GM19395 (cell line): Measurements from ENCODE around the gene TOB1.

Experiments
- ATAC-seq: cut with Tn5 transposase; IDR thresholded peaks from one replicate; pipeline ENCODE4 v1.9.1; 2021; ENCODE audit warnings: mild to moderate bottlenecking, moderate library complexity; ENCODE audit not compliant: unreplicated experiment

Gene TOB1

DNA sequence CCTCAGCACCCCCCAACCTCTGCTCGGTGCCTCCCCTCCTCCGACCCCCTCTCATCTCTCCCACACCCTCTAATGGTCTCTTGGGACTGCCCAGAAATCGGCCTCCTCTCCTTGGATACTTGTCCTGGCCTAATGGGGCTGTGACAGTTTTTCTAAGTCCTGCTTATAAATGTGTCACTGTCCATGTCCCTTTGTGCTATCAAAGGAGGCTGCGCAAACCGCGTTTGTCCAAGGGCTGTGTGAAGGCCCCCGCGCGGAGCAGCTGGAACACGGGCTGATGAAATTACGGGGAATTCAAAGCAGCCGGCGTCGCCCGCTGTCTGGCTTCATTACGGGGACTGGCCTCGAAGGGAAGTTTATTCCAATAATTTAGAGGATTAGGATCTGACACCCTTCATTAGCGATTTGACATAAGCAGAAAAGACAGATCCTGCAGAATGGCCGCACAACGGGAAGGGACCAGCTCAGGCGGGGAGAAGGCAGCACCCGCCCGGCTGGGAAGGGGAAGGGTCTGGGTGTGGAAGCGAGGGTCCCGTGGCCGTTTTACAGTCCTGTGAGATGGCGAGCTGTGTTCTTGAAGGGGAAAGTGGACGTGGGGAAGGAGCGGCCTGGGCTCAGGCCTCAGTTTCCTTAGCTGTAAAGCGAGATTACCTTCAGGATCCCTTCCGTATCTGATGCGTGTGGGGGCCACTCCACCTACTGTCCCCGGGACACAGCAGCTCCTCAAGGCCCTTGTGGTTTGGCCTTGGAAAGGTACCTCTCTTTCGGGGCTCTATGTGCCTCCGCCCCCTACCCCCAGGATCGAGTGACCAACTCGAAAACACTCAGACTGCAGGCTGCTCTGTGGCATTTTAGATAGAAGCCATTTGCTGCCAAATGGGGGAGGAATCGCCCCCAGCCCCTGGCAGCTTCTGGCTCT, 32.4 kb downstream of the TOB1 start:
- ATAC-seq: no peak

DNA sequence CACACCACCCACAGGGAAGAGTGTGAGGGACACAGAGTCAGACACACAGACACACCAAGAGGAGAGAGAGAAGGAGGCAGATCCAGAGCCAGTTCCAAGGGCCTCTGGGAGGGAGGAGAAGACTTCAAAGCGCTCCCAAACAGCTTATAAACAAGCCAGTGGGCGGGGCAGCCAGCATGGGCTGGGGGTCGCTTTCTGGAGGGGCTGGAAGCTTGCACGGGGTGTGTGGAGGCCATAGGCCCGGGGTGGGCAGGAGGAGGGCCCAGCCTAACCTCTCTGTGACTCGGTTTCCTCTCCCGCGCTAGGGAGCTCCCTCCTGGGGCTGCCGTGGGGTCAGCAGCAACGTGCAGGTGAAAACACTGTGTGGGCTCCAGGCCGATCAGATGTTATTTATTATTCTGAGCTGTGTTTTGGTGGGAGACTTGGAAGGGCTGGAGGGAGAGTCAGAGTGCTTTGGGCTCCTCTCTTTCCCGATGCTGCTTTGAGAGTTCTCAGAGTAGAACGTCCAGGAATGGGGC, 33.2 kb downstream of the TOB1 start:
- ATAC-seq: no peak

DNA sequence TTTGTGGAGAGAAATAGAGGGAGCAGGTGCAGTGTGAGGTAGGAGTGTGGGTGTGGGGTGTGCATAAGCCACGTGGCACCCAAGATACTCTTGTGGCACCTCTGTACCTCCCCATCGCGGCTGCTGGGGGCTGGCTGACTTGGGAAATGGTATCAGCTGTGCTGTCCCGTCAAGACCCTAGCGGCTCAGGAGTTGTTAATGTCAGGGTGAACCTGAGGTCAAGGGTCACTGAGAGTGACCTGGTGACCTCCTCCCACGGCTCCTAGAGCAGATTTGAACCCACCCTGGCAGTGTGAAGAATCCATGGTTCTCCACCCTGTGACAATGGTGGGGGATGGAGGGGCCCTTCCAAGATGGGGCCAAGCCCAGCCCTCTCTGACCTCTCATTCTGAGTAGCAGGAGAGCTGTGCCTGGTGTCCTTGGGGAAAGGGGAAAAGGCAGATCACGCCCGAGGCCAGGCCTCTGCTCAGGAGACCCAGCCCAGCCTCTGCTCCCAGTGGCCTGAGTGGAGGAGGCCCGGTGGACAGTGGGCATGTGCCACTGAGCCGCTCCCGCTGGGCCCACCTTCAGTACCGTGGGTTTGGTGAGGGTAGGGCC, 33.8 kb downstream of the TOB1 start:
- ATAC-seq: no peak

DNA sequence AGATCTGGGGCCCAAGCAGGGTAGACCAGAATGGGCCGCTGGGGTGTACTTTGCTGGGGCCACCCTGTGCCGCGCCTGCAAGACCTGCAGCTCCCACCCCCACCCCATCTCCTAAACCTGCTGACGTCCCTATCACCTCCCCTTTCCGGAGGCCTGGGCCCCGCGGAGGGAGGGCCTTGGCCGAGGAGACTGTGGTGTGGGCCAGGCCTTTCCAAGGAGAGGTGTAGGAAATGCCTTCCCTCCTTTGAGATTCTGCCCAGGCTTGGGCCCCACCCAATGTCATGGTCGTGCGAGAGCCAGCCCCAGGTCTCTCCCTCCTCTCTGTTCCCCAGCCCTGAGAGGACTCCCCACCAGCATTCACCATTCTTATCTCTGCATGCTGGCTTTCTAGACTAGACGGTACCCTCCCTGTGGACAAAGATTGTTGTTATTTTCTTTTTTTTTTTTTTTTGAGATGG, 34.7 kb downstream of the TOB1 start:
- no peak for ATAC-seq

DNA sequence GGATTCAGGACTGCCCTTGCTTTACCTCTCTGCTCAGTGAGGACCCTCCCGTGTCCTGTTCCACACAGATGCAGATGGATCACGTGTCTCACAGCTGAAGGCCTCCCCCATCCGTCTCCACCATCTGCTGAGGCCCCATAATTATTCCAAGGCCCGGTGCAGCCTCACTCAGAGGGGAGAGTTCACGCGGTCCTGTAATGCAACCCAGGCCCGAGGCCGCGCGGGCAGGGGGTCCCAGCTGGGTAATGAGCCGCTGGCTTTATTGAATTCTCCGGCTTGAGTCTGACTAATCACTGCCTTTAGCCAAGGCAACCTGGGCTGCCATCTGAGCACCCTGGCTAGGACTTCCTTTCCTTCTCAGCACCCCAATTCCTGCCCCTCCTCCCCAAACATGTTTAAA, 35.2 kb downstream of the TOB1 start:
- no peak for ATAC-seq

DNA sequence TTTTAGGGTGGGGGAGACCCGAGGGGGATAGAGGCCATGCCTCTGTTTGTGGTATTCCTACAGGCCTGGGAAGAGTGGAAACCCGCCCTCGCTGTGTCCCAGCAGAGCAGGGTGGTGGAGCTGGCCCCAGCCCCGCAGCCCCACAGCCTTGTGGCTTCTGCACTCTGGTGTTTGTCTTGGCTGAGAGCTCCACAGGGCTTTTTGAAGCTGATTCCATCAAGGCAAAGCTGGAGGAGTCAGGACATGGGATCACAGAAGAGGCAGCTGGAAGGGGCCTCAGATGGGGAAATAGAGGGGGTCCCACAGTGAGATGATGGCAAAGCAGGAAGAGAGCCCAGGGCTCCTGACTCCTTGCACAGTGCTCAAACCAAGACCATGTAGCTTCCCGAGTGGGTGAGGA, 35.8 kb downstream of the TOB1 start:
- no peak for ATAC-seq

DNA sequence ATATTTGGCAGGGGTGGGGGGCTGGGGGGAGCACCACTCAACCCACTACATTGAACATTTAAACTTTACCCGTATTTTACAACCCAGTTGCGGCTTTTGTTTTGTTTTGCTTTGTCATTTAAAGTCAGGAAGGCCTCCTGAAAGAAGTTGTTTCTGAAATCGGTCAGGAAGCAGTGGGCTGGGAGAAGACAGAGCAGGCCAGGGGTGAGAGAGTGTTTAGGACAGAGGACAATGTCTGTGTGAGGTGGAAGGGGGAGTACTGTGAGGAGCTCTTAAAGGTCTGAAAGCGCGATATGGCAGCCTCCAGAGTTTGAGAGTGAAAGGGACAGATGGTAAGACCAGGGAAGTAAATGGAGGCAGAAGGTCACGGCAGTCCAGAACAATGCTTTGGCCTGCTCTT, 36.8 kb downstream of the TOB1 start:
- ATAC-seq: no peak

DNA sequence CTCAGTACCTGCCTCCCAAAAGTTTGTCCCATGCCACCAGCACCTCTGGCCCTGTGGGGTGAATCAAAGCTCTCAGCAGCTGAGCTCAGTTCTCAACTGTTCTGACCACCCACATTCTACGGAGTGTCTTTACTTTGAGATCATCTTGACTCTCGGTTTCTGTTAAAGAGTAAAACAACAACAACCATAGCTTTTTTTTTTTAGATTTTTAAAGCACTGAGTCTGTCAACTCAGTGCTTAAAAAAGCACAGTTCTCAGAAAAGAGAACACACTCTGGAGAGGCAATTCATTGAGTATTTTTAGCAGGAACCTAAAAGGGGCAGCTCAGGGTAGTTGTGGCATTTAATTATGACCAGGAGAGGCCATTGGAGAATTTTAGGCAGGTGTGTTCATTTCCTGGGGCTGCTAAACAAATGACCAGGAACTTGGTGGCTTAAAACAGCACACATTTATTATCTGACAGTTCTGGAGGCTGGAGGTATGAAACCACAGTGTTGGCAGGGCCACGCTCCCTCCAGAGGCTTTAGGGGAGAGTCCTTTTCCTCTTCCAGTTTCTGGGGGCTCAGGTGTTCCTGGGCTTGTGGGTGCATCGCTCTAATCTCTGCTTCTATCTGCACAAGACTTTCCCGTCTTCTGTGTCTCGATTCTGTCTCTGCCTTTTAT, 37.5 kb downstream of the TOB1 start:
- ATAC-seq: peak; percentile 92

DNA sequence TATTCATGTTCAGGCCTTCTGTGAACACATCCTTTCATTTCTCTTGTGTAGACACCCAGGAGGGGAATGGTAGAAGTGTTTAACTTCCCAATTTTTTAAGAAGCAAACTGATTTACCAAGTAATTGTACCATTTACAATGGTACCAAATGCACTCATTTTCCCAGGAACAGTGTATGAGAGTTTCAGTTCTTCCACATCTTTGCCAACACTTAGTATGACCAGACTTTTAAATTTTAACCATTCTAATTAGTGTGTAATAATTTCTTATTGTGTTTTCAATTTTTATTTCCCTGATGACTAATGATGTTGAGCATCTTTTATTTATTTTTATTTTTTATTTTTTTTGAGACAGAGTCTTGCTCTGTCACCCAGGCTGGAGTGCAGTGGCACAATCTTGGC, 41.0 kb downstream of the TOB1 start:
- no peak for ATAC-seq

DNA sequence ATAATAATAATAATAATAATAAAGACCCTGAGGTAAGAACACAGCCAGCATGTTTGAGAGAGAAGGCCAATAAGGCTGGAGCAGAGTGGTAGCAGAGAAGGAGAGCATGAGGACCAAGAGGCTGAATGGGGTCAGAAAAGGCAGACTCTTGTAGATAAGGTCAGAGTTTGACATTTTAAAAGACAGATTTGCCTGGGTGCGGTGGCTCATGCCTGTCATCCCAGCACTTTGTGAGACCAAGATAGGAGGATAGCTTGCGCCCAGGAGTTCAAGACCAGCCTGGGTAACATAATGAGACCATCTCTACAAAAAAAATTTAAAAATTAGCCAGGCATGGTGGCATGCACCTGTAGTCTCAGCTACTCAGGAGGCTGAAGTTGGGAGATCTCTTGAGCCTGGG, 41.7 kb downstream of the TOB1 start:
- ATAC-seq: no peak

DNA sequence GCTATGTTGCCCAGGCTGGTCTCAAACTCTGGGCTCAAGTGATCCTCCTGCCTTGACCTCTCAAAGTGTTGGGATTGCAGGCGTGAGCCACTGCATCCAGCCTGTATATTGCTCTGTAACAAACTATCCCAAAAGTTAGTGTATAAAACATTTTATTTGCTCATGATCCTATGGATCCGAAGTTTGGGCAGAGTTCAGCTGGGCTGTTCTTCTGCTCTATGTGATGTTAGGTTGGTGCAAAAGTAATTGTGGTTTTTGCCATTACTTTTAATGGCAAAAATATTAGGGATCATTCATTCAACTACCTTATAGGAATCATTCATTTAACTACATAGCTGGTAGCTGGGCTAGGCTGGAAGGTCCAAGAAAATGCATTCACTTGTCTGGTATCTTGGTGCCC, 43.6 kb downstream of the TOB1 start:
- ATAC-seq: no peak

DNA sequence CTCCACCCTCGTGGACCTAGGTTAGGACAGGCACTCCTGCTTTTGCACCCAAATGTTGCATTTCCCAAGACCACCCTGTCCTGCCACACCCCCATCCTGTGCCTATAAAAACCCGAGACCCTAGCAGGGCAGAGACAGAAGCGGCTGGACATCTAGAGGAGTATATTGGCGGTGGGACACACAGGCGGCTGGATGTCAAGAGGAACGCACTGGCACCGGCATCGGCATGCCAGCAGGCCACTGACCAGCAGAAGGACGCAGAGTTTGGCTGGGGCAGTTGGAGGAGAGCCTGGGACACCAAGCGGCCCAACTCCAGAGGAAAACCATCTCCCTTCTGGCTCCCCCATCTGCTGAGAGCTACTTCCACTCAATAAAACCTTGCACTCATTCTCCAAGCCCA, 45.5 kb downstream of the TOB1 start:
- no peak for ATAC-seq

DNA sequence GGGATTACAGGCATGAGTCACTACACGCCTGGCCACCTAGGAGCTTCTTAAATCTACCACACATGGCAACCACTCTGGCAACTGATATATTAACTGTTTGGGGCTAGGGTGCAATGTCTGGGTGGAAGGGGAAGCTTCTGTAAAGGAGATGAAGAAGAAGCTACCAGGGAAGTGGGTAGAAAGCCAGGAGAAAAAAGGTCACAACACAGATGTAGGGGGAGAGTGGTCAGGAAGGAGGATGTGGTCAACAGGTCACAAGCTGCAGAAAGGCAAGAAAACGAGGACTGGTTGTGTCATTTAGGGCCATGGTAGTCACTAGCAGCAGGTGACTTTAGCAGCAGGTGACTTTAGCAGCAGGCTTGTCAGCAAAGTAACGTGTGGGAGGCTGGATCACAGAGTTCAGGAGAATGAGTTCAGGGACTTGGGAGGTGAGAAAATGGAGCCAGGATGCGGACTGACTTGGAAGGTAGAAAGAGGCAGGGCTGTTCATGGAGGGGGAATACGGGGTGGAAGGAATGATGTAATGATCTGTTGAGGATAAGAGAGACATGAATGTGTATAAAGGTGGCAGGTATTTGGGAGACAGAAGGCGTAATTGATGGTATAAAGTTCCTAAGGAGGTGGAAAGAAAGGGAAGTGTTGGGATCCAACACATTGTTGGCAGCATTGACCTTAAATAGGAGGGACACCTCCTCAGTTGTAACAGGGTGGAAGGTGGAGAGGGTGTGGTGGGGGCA, 47.1 kb downstream of the TOB1 start:
- ATAC-seq: no peak

DNA sequence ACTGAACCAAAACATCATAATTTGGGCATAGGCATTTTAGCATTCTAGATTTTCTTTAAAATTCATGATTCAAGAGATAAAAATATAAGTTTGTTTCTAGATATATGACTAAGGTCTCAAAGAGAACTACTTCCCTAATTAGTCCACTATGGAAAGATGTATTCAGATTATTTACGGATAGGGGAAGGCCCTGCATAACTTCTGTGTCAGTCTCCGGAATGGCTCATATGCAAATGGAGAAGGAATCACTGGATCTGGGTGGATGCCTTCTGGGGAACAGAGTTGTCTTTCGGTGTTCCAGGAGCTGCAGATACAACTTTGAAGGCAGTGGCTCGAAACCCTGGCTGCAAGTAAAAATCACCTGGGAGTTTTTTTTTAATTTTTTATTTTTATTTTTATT, 47.9 kb downstream of the TOB1 start:
- no peak for ATAC-seq

DNA sequence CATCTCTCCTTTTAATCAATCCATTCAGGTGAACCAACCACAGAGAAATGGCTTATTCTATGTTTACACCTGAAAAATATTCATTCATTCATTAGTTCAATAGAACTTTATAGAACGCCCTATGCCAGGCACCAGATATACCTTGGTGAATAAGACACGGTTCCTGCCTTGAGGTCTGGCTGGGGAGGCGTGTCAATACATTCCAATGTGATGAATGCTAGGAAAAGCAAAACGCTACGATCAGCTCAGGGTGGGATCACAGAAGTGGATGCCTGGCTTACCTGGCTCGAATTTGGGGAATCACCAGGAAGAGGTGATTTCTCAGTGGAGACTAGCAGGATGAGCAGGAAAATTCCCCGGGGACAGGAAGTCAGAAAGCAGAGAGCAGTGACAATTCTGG, 48.3 kb downstream of the TOB1 start:
- ATAC-seq: no peak

DNA sequence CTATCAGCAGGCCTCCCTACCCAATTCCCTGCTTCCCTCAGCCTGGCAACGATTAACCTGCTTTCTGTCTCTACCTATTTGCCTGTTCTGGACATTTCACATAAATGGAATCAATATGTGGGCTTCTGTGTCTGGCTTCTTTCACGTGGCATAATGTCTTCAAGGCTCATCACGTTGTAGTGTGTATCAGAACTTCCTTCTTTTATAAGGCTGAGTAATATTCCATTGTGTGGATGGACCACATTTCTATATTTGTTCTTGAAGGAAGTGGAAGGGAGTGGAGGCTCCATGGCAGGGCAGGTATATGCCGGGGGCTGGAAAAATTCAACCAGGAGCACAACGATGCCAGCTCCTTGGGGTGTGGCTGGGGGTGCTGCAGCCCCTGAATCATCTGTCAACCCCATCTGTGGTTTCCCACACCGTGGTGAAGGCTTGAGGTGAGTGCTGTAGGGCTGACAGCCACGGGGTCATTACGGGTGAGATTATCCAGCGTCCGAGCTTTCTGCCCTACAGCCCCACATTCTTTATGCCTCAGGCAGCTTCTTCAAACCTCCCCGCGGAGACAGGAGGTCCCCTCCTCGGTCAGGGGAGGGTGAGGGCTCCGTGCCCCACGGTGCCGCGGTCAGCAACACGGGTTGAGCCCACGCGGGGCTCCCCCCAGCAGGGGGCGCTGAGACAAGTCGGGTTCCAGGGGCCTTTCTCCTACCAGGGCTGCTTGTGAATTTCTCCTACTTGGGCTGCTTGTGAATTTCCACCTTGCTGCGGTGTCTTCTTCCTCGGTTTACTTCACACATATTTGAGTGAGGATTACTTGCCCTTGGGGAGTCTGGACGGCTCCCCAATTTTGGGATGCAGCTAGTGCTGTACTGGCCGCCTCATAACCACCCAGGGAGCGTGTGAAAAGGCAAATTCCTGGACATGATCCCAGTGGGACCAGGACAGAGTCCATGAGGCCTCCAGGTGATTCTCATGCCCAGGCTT, 49.1 kb downstream of the TOB1 start:
- no peak for ATAC-seq

DNA sequence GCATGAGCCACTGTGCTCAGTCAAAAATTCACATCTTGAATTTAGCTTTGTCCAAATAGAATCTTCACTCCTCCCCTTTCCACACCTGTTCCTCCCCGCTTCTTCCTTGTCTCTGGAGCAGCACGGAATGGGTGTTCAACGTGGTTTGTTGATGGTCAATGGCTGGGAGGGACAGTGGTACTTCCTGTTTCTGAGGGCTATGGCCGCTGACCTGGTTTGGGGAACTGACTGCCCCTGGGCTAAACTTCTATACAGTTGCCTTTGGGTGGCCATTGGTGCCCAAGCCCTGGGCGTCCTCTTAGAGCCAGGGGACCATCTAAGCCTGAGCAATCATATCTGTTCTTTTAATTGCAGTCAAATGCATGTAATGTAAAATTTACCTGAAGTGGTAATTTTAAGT, 49.9 kb downstream of the TOB1 start:
- ATAC-seq: no peak

DNA sequence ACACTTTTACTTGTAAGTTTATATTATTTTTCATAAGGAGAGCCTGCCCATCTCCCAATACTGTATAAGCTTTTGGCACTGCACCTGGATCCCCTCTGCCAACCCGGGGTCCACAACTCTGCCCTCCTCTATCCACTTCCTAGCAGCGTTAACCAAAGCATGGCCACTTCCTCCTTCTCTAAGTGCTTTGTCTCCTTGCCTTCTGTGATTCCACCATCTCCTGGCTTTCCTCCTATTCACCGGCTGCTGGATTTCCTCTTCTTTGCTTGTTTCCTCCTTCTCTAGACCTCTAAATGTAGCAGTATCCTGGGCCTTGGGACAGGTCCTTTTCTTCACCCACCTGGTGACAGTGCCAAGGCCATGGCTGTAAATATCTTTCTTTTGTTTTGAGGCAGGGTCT, 50.8 kb downstream of the TOB1 start:
- no peak for ATAC-seq

DNA sequence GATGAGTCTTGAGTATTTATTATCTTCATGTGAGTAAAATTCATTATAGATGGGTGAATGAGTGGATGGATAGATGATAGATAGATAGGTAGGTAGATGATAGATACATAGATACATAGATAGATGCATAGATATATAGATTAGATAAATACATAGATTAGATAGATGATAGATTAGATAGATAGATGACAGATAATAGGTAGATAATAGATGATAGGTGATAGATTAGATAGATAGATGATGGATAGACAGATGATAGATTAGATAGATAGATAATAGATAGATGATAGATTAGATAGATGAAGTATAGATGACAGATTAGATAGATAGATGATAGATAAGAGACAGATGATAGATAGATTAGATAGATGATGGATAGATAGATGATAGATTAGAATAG, 52.6 kb downstream of the TOB1 start:
- no peak for ATAC-seq
